Measurements from ENCODE around the gene LRRC8E. TPM values are rescaled to one million over a fixed set of nuclear protein-coding genes. Genes with fewer than 3 reads are reported as not detected.

LRRC8E gene
- total and polyA plus RNA-seq, 2 experiments from 2014 or later, result 3.3 to 4.5 TPM

GRCh38 chr19:7921967-7922835 lies 33.9 kb downstream of the LRRC8E start:
- Histone ChIP-seq H3K36me3 (replicated peaks; ENCODE audit: insufficient read depth, low read depth) (no peaks in the 10 kb centered on the region), H4K20me1 (ENCODE audit: insufficient read depth, poor library complexity, severe bottlenecking) (no peaks in the 10 kb centered on the region), H3K4me2 (no peak overlapping the region), H3K9me2 (replicated peaks; ENCODE audit: insufficient read depth) (no peaks in the 10 kb centered on the region), H3K79me2 (no peaks in the 10 kb centered on the region), H2AFZ (no peak overlapping the region), H3K9me3 (ENCODE audit: low read depth) (no peaks in the 10 kb centered on the region), H3K27ac (no peak overlapping the region), H3K27me3 (peaks cover 6% of the 10 kb centered on the region), H3K4me1 (ENCODE audit: insufficient read depth) (peaks cover 29% of the 10 kb centered on the region), H3K4me3 (no peak overlapping the region)
- no peak for DNase-seq (ENCODE audit: low spot score)
- WGBS (ENCODE audit: low lambda C conversion rate, missing lambda C conversion rate), result 95% methylated on average over 31 of the region's 31 CpGs
- TF ChIP-seq EZH2phosphoT487 (IDR thresholded peaks at IDR 0.05; ENCODE audit: low read depth, severe bottlenecking, unreplicated experiment) (no peak), EZH2 (IDR thresholded peaks at IDR 0.05; ENCODE audit: borderline replicate concordance) (no peak)

GRCh38 chr19:7922836-7923195 lies 34.5 kb downstream of the LRRC8E start:
- Histone ChIP-seq H3K27ac (no peak overlapping the region), H4K20me1 (ENCODE audit: insufficient read depth, poor library complexity, severe bottlenecking) (no peaks in the 10 kb centered on the region), H3K79me2 (no peaks in the 10 kb centered on the region), H3K4me1 (ENCODE audit: insufficient read depth) (peaks cover 23% of the 10 kb centered on the region), H3K4me3 (no peak overlapping the region), H2AFZ (no peak overlapping the region), H3K27me3 (peaks cover under 1% of the 10 kb centered on the region), H3K9me2 (replicated peaks; ENCODE audit: insufficient read depth) (no peaks in the 10 kb centered on the region), H3K36me3 (replicated peaks; ENCODE audit: insufficient read depth, low read depth) (no peaks in the 10 kb centered on the region), H3K4me2 (no peak overlapping the region), H3K9me3 (ENCODE audit: low read depth) (no peaks in the 10 kb centered on the region)
- WGBS (ENCODE audit: low lambda C conversion rate, missing lambda C conversion rate), result 96% methylated on average over 6 of the region's 8 CpGs
- TF ChIP-seq EZH2 (IDR thresholded peaks at IDR 0.05; ENCODE audit: borderline replicate concordance), result no peak
- TF ChIP-seq CTCF (IDR thresholded peaks at IDR 0.05; ENCODE audit: poor library complexity), result no peak
- TF ChIP-seq EZH2phosphoT487 (IDR thresholded peaks at IDR 0.05; ENCODE audit: low read depth, severe bottlenecking, unreplicated experiment), result no peak
- no peak for DNase-seq (ENCODE audit: low spot score)

GRCh38 chr19:7923295-7924191 lies 35.2 kb downstream of the LRRC8E start:
- Histone ChIP-seq H3K4me3 (no peak overlapping the region), H2AFZ (no peak overlapping the region), H3K36me3 (replicated peaks; ENCODE audit: insufficient read depth, low read depth) (no peaks in the 10 kb centered on the region), H3K79me2 (no peaks in the 10 kb centered on the region), H4K20me1 (ENCODE audit: insufficient read depth, poor library complexity, severe bottlenecking) (no peaks in the 10 kb centered on the region), H3K9me3 (ENCODE audit: low read depth) (no peaks in the 10 kb centered on the region), H3K27me3 (no peaks in the 10 kb centered on the region), H3K9me2 (replicated peaks; ENCODE audit: insufficient read depth) (no peaks in the 10 kb centered on the region), H3K4me1 (ENCODE audit: insufficient read depth) (peaks cover 23% of the 10 kb centered on the region), H3K4me2 (no peak overlapping the region), H3K27ac (no peak overlapping the region)
- TF ChIP-seq EZH2phosphoT487 (IDR thresholded peaks at IDR 0.05; ENCODE audit: low read depth, severe bottlenecking, unreplicated experiment) (no peak), EZH2 (IDR thresholded peaks at IDR 0.05; ENCODE audit: borderline replicate concordance) (no peak), CTCF (IDR thresholded peaks at IDR 0.05; ENCODE audit: poor library complexity) (no peak)
- WGBS (ENCODE audit: low lambda C conversion rate, missing lambda C conversion rate), result 90% methylated on average over 30 of the region's 31 CpGs
- no peak for DNase-seq (ENCODE audit: low spot score)
